GM23338 (cell line): ENCODE measurements around the gene ITPR2.

Experiments used
- CREB1 ChIP-seq: fragments of 250-450 bp; sonication (Bioruptor Pico); IDR thresholded peaks from 2 replicates; pipeline ENCODE4 v1.5.0; 2020; ENCODE audit warnings: low read depth, mild to moderate bottlenecking, moderate library complexity
- EZH2 ChIP-seq: fragments of 200-600 bp; sonication (generic); IDR thresholded peaks from one replicate; pipeline ENCODE4 v1.8.0; 2017; ENCODE audit warnings: antibody characterized with exemption, mild to moderate bottlenecking, low read depth; ENCODE audit not compliant: unreplicated experiment
- EZH2phosphoT487 ChIP-seq: fragments of 200-600 bp; sonication (generic); IDR thresholded peaks from one replicate; pipeline ENCODE4 v1.8.1; 2018; ENCODE audit warnings: antibody characterized with exemption; ENCODE audit not compliant: unreplicated experiment
- JUNB ChIP-seq: IDR thresholded peaks from one replicate; pipeline ENCODE4 v1.6.1; 2016; ENCODE audit warnings: antibody characterized with exemption; ENCODE audit not compliant: unreplicated experiment
- NANOG ChIP-seq: IDR thresholded peaks from 2 replicates; pipeline ENCODE4 v1.6.1; 2016; ENCODE audit warnings: antibody characterized with exemption, borderline replicate concordance
- POLR2AphosphoS5 ChIP-seq: IDR thresholded peaks from 2 replicates; pipeline ENCODE4 v1.6.1; 2016; ENCODE audit warnings: antibody characterized with exemption, low read depth
- STAT1 ChIP-seq: IDR thresholded peaks from one replicate; pipeline ENCODE4 v1.6.1; 2016; ENCODE audit warnings: antibody characterized with exemption; ENCODE audit not compliant: unreplicated experiment
- TF ChIP-seq, protein P1 (sequence below), 2 experiments: fragments of 200-600 bp in 1 of 2; sonication (generic) in 1 of 2; conservative IDR thresholded peaks; 2 replicates each; pipeline versions ENCODE4 v1.5.1 to v1.6.1; 2016 to 2017; ENCODE audit warnings: antibody characterized with exemption in 2 of 2, low read depth in 2 of 2, mild to moderate bottlenecking in 2 of 2, moderate library complexity in 1 of 2
- TF ChIP-seq, protein P2 (sequence below): IDR thresholded peaks from one replicate; pipeline ENCODE4 v1.6.1; 2018; ENCODE audit warnings: antibody characterized with exemption; ENCODE audit not compliant: unreplicated experiment
- TF ChIP-seq, protein P3 (sequence below): IDR thresholded peaks from 2 replicates; pipeline ENCODE4 v1.6.1; 2016; ENCODE audit warnings: antibody characterized with exemption

DNA sequence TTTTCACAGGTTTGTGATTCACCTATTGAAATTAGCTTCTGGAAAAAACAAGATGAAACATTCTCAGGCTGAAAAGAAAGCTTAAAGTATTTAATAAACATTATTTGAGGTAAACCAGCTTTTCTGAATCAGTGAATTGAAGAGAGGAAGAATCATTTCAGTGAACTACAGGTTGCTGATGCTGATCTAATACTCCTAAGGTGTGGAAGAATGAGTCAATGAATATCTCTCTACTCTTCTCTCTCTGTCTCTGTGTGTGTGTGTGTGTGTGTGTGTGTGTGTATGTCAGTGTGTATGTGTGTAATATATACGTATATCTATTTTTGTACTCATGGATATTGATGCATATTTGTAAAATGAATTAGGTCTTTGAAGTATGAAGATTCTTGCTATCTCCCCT is 325.4 kb downstream of the ITPR2 start:
- no peak for TF ChIP-seq CREB1 (CRISPR knock-in tag)
- TF ChIP-seq POLR2AphosphoS5 = no peak
- no peak for TF ChIP-seq EZH2
- TF ChIP-seq JUNB = no peak
- TF ChIP-seq, protein P1, sequence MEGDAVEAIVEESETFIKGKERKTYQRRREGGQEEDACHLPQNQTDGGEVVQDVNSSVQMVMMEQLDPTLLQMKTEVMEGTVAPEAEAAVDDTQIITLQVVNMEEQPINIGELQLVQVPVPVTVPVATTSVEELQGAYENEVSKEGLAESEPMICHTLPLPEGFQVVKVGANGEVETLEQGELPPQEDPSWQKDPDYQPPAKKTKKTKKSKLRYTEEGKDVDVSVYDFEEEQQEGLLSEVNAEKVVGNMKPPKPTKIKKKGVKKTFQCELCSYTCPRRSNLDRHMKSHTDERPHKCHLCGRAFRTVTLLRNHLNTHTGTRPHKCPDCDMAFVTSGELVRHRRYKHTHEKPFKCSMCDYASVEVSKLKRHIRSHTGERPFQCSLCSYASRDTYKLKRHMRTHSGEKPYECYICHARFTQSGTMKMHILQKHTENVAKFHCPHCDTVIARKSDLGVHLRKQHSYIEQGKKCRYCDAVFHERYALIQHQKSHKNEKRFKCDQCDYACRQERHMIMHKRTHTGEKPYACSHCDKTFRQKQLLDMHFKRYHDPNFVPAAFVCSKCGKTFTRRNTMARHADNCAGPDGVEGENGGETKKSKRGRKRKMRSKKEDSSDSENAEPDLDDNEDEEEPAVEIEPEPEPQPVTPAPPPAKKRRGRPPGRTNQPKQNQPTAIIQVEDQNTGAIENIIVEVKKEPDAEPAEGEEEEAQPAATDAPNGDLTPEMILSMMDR (conservative IDR thresholded peaks at IDR 0.05; ENCODE audit: low read depth in 2 of 2) = no peak
- TF ChIP-seq EZH2phosphoT487 = no peak
- TF ChIP-seq, protein P2, sequence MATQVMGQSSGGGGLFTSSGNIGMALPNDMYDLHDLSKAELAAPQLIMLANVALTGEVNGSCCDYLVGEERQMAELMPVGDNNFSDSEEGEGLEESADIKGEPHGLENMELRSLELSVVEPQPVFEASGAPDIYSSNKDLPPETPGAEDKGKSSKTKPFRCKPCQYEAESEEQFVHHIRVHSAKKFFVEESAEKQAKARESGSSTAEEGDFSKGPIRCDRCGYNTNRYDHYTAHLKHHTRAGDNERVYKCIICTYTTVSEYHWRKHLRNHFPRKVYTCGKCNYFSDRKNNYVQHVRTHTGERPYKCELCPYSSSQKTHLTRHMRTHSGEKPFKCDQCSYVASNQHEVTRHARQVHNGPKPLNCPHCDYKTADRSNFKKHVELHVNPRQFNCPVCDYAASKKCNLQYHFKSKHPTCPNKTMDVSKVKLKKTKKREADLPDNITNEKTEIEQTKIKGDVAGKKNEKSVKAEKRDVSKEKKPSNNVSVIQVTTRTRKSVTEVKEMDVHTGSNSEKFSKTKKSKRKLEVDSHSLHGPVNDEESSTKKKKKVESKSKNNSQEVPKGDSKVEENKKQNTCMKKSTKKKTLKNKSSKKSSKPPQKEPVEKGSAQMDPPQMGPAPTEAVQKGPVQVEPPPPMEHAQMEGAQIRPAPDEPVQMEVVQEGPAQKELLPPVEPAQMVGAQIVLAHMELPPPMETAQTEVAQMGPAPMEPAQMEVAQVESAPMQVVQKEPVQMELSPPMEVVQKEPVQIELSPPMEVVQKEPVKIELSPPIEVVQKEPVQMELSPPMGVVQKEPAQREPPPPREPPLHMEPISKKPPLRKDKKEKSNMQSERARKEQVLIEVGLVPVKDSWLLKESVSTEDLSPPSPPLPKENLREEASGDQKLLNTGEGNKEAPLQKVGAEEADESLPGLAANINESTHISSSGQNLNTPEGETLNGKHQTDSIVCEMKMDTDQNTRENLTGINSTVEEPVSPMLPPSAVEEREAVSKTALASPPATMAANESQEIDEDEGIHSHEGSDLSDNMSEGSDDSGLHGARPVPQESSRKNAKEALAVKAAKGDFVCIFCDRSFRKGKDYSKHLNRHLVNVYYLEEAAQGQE = no peak
- TF ChIP-seq, protein P3, sequence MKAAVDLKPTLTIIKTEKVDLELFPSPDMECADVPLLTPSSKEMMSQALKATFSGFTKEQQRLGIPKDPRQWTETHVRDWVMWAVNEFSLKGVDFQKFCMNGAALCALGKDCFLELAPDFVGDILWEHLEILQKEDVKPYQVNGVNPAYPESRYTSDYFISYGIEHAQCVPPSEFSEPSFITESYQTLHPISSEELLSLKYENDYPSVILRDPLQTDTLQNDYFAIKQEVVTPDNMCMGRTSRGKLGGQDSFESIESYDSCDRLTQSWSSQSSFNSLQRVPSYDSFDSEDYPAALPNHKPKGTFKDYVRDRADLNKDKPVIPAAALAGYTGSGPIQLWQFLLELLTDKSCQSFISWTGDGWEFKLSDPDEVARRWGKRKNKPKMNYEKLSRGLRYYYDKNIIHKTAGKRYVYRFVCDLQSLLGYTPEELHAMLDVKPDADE = no peak
- TF ChIP-seq STAT1 = no peak
- TF ChIP-seq NANOG = no peak
